Gastroesophageal sphincter (tissue), 4 donors: ENCODE results near the gene HOXA10. TPM values are rescaled to one million over a fixed set of nuclear protein-coding genes. Genes with fewer than 3 reads are reported as not detected.

ENCODE experiments used
- ATAC-seq: fragments of 150-250 bp; one replicate; pipeline ENCODE4 v1.9.1; 2016; ENCODE audit warnings: mild to moderate bottlenecking, moderate library complexity
- H3K27ac ChIP-seq, 4 donors: fragments of 200-600 bp; sonication (generic) in 3 of 4; 1 replicate in 3 of 4; 2 replicates in 1 of 4; pipeline ENCODE4 v1.5.1; 2016 to 2019
- H3K27me3 ChIP-seq: fragments of 200-600 bp; sonication (generic); one replicate; pipeline ENCODE4 v1.5.1; 2019
- H3K36me3 ChIP-seq, 2 donors: fragments of 200-600 bp; sonication (generic); one replicate each; pipeline ENCODE4 v1.5.1; 2019; ENCODE audit warnings: control low read depth in 1 of 2
- H3K4me1 ChIP-seq, 3 donors: fragments of 200-600 bp; sonication (generic); 1 replicate in 2 of 3; 2 replicates in 1 of 3; pipeline ENCODE4 v1.5.1; 2016 to 2019; ENCODE audit warnings: control low read depth in 2 of 3
- H3K4me3 ChIP-seq, 2 donors: fragments of 200-600 bp; sonication (generic); one replicate each; pipeline ENCODE4 v1.5.1; 2019; ENCODE audit warnings: mild to moderate bottlenecking in 1 of 2, moderate library complexity in 1 of 2
- H3K9me3 ChIP-seq, 3 donors: fragments of 200-600 bp; sonication (generic); one replicate each; pipeline ENCODE4 v1.5.1; 2017 to 2019; ENCODE audit warnings: control low read depth in 2 of 3
- CTCF ChIP-seq, 4 experiments: fragments of 200-600 bp in 2 of 4; fragments of 450-650 bp in 2 of 4; sonication (generic) in 1 of 4; IDR thresholded peaks; one replicate each; pipeline ENCODE4 v1.5.1; 2017 to 2019; ENCODE audit warnings: antibody characterized with exemption in 4 of 4, mild to moderate bottlenecking in 2 of 4, moderate library complexity in 2 of 4
- EP300 ChIP-seq: sonication (generic); formaldehyde crosslinking; IDR thresholded peaks from one replicate; pipeline ENCODE4 v1.6.1; 2017; ENCODE audit warnings: antibody characterized with exemption, mild to moderate bottlenecking
- POLR2A ChIP-seq, 2 donors: fragments of 450-650 bp; IDR thresholded peaks; one replicate each; pipeline ENCODE4 v1.6.1; 2017; ENCODE audit warnings: antibody characterized with exemption in 2 of 2, mild to moderate bottlenecking in 2 of 2, moderate library complexity in 1 of 2
- POLR2AphosphoS5 ChIP-seq: sonication (generic); formaldehyde crosslinking; IDR thresholded peaks from one replicate; pipeline ENCODE4 v1.6.1; 2017; ENCODE audit warnings: antibody characterized with exemption
- WGBS, 2 donors: methylation state at CpG; one replicate each; pipeline ENCODE4 v1.1.5; 2018; ENCODE audit warnings: low coverage in 1 of 2; 5-methylcytosine and 5-hydroxymethylcytosine counted together
- total RNA-seq, 4 donors: library from RNA; depleted of rRNA; stranded (reverse); fragments of >200 nt; gene quantifications; one replicate each; pipeline ENCODE4 v1.1.0, GENCODE V29; 2016

Gene HOXA10
- total RNA-seq, 4 donors from 2014 or later: 0.67 TPM; not detected in 3

- 19% methylated on average over 10 to 15 of the region's 29 CpGs for WGBS, 2 donors
- TF ChIP-seq POLR2A (IDR thresholded peaks at IDR 0.05) (no peak), POLR2AphosphoS5 (no peak), EP300 (no peak), CTCF (IDR thresholded peaks at IDR 0.05) (no peak)
- peak overlapping the region in 1 of 2 donors; percentile 27 for H3K4me3 ChIP-seq
- H3K4me1 ChIP-seq: peaks cover 0 to 39% (median 15%) of the 10 kb centered on the region in 3 donors
- no peak for ATAC-seq
- no peak overlapping the region for H3K27ac ChIP-seq
- no peaks in the 10 kb centered on the region for H3K36me3 ChIP-seq
- H3K27me3 ChIP-seq: peaks cover 100% of the 10 kb centered on the region
- H3K9me3 ChIP-seq: no peaks in the 10 kb centered on the region
Measured at GRCh38 chr7:27193335-27194001, 19.3 kb upstream of the HOXA10 start.

GRCh38 chr7:27192546-27193334 lies 18.6 kb upstream of the HOXA10 start:
- H3K27ac ChIP-seq: no peak overlapping the region

GRCh38 chr7:27191833-27192545 lies 17.9 kb upstream of the HOXA10 start:
- 0 to 8% methylated on average over 4 to 9 of the region's 42 CpGs for WGBS, 2 donors
- Histone ChIP-seq H3K4me3 (peak overlapping the region in 1 of 2 donors; percentile 27), H3K27ac (no peak overlapping the region)

More at GRCh38 chr7:27192546-27193334, 18.6 kb upstream of the HOXA10 start:
- WGBS, 2 donors: 8 to 9% methylated on average over 6 to 7 of the region's 78 CpGs
- Histone ChIP-seq H3K36me3 (no peaks in the 10 kb centered on the region), H3K9me3 (no peaks in the 10 kb centered on the region), H3K27me3 (peaks cover 100% of the 10 kb centered on the region), H3K4me1 (peaks cover 0 to 39% (median 20%) of the 10 kb centered on the region in 3 donors), H3K4me3 (peak overlapping the region in 1 of 2 donors; percentile 27)
- peak; percentile 45 for ATAC-seq
- TF ChIP-seq POLR2AphosphoS5 (no peak), EP300 (no peak), POLR2A (IDR thresholded peaks at IDR 0.05) (no peak), CTCF (IDR thresholded peaks at IDR 0.05) (no peak)

GRCh38 chr7:27191161-27191731 lies 17.1 kb upstream of the HOXA10 start:
- Histone ChIP-seq H3K27ac (no peak overlapping the region), H3K36me3 (no peaks in the 10 kb centered on the region), H3K4me1 (peaks cover 0 to 39% (median 20%) of the 10 kb centered on the region in 3 donors), H3K27me3 (peaks cover 100% of the 10 kb centered on the region), H3K9me3 (no peaks in the 10 kb centered on the region), H3K4me3 (no peak overlapping the region)
- no peak for TF ChIP-seq EP300
- 40 to 50% methylated on average over 2 to 8 of the region's 15 CpGs for WGBS, 2 donors
- no peak for ATAC-seq

More at GRCh38 chr7:27191833-27192545, 17.9 kb upstream of the HOXA10 start:
- Histone ChIP-seq H3K27me3 (peaks cover 100% of the 10 kb centered on the region), H3K4me1 (peaks cover 0 to 41% (median 20%) of the 10 kb centered on the region in 3 donors), H3K36me3 (no peaks in the 10 kb centered on the region), H3K9me3 (no peaks in the 10 kb centered on the region)
- no peak for ATAC-seq
- no peak for TF ChIP-seq POLR2A (IDR thresholded peaks at IDR 0.05)
- no peak for TF ChIP-seq EP300
- TF ChIP-seq CTCF (IDR thresholded peaks at IDR 0.05): no peak
- TF ChIP-seq POLR2AphosphoS5: no peak
